GM23248 (cell line): Measurements from ENCODE around the gene NFIA. TPM values are rescaled to one million over a fixed set of nuclear protein-coding genes. Genes with fewer than 3 reads are reported as not detected.
A peak's percentile ranks its signal among the peaks of the same experiment; 100 is the strongest.

Source experiments
- DNase-seq: peaks from one replicate; pipeline ENCODE4 v3.0.0-alpha.2; 2015
- H2AFZ ChIP-seq: fragments of 200-600 bp; sonication (generic); 2 replicates; pipeline ENCODE4 v1.6.1; 2016; ENCODE audit warnings: antibody characterized with exemption
- H3F3A ChIP-seq: fragments of 200-600 bp; sonication (generic); 2 replicates; pipeline ENCODE4 v1.6.1; 2016; ENCODE audit warnings: mild to moderate bottlenecking, antibody characterized with exemption, mixed run types; ENCODE audit not compliant: insufficient read depth
- H3K27ac ChIP-seq: fragments of 200-600 bp; sonication (generic); 2 replicates; pipeline ENCODE4 v1.5.1; 2016; ENCODE audit warnings: mild to moderate bottlenecking
- H3K27me3 ChIP-seq: fragments of 200-600 bp; sonication (generic); replicated peaks from 2 replicates; pipeline ENCODE4 v1.6.1; 2016; ENCODE audit warnings: mild to moderate bottlenecking; ENCODE audit not compliant: insufficient read depth
- H3K36me3 ChIP-seq: fragments of 200-600 bp; sonication (generic); 2 replicates; pipeline ENCODE4 v1.6.1; 2016; ENCODE audit warnings: low read depth, mild to moderate bottlenecking
- H3K4me1 ChIP-seq: fragments of 200-600 bp; sonication (generic); 2 replicates; pipeline ENCODE4 v1.6.1; 2016; ENCODE audit warnings: mild to moderate bottlenecking; ENCODE audit not compliant: insufficient read depth
- H3K4me2 ChIP-seq: fragments of 200-600 bp; sonication (generic); one replicate; pipeline ENCODE4 v1.6.1; 2016; ENCODE audit warnings: mild to moderate bottlenecking; ENCODE audit not compliant: unreplicated experiment
- H3K4me3 ChIP-seq: fragments of 200-600 bp; sonication (generic); 2 replicates; pipeline ENCODE4 v1.5.1; 2016; ENCODE audit warnings: mild to moderate bottlenecking
- H3K79me2 ChIP-seq: fragments of 200-600 bp; sonication (generic); 2 replicates; pipeline ENCODE4 v1.6.1; 2016; ENCODE audit warnings: mild to moderate bottlenecking; ENCODE audit not compliant: insufficient read depth
- H3K9ac ChIP-seq: fragments of 200-600 bp; sonication (generic); 2 replicates; pipeline ENCODE4 v1.6.1; 2016; ENCODE audit warnings: mild to moderate bottlenecking
- H3K9me2 ChIP-seq: fragments of 200-600 bp; sonication (generic); 2 replicates; pipeline ENCODE4 v1.6.1; 2016; ENCODE audit warnings: mixed run types, mild to moderate bottlenecking, moderate library complexity; ENCODE audit not compliant: insufficient read depth
- H3K9me3 ChIP-seq: fragments of 200-600 bp; sonication (generic); one replicate; pipeline ENCODE4 v1.6.1; 2017; ENCODE audit warnings: low read depth
- H4K20me1 ChIP-seq: fragments of 200-600 bp; sonication (generic); 2 replicates; pipeline ENCODE4 v1.6.0; 2016; ENCODE audit not compliant: insufficient read depth
- EZH2 ChIP-seq: fragments of 200-600 bp; sonication (generic); IDR thresholded peaks from 2 replicates; pipeline ENCODE4 v1.6.1; 2018; ENCODE audit warnings: antibody characterized with exemption, mild to moderate bottlenecking; ENCODE audit not compliant: insufficient read depth, poor library complexity, severe bottlenecking
- EZH2phosphoT487 ChIP-seq: fragments of 200-600 bp; sonication (generic); IDR thresholded peaks from 2 replicates; pipeline ENCODE4 v1.6.1; 2018; ENCODE audit warnings: antibody characterized with exemption, moderate library complexity, mild to moderate bottlenecking, low read depth; ENCODE audit not compliant: insufficient read depth
- WGBS, 2 experiments: methylation state at CpG; one replicate each; pipeline ENCODE4 v1.1.6; 2015 to 2017; ENCODE audit warnings: low lambda C conversion rate in 2 of 2, low coverage in 1 of 2; ENCODE audit errors: missing lambda C conversion rate in 2 of 2; 5-methylcytosine and 5-hydroxymethylcytosine counted together
- in situ Hi-C: fragments of 300-500 bp; cut with MboI; formaldehyde crosslinking; loops from 2 replicates; pipeline ENCODE4 v1.15.0; 2020
- polyA plus RNA-seq: library from polyadenylated mRNA; unstranded; fragments of >200 nt; fragmentation: Nextera tagmentation; extraction: Ambion mirVana; gene quantifications from 2 replicates; pipeline ENCODE4 v1.2.1, GENCODE V29; 2016
- total RNA-seq: library from RNA; depleted of rRNA; stranded (reverse); fragments of >200 nt; shearing (Covaris generic); gene quantifications from 2 replicates; pipeline ENCODE4 v1.2.3, GENCODE V29; 2014

Gene NFIA
- total and polyA plus RNA-seq, 2 experiments from 2014 or later = 3.4 to 8.8 TPM

- Histone ChIP-seq H3K27ac (no peak overlapping the region), H3K4me2 (no peak overlapping the region), H3K9me2 (no peaks in the 10 kb centered on the region), H4K20me1 (no peaks in the 10 kb centered on the region), H3K9ac (no peak overlapping the region), H3K36me3 (no peaks in the 10 kb centered on the region), H3F3A (peaks cover 11% of the 10 kb centered on the region), H3K9me3 (no peaks in the 10 kb centered on the region), H3K27me3 (no peaks in the 10 kb centered on the region), H3K4me1 (peaks cover 21% of the 10 kb centered on the region), H3K79me2 (no peaks in the 10 kb centered on the region), H2AFZ (no peak overlapping the region), H3K4me3 (no peak overlapping the region)
- DNase-seq = peak; percentile 49
- in situ Hi-C loops = no loop called here
- 59 to 71% methylated on average over 3 of the region's 3 CpGs for WGBS, 2 experiments
- TF ChIP-seq EZH2 (no peak), EZH2phosphoT487 (no peak)
Measured at GRCh38 chr1:61282387-61282786, 200.0 kb downstream of the NFIA start.

- Histone ChIP-seq H3K9me2 (no peaks in the 10 kb centered on the region), H3K27me3 (no peaks in the 10 kb centered on the region), H3K4me3 (no peak overlapping the region), H3K36me3 (no peaks in the 10 kb centered on the region), H3K4me1 (peaks cover 29% of the 10 kb centered on the region), H3K9me3 (no peaks in the 10 kb centered on the region), H3K9ac (no peak overlapping the region), H4K20me1 (no peaks in the 10 kb centered on the region), H3K79me2 (no peaks in the 10 kb centered on the region), H3K4me2 (no peak overlapping the region), H3F3A (peaks cover 12% of the 10 kb centered on the region), H3K27ac (no peak overlapping the region), H2AFZ (no peak overlapping the region)
- 98 to 100% methylated on average over 3 of the region's 3 CpGs for WGBS, 2 experiments
- no peak for DNase-seq
- in situ Hi-C loops = no loop called here
- TF ChIP-seq EZH2phosphoT487 (no peak), EZH2 (no peak)
Measured at GRCh38 chr1:61284248-61284854, 202.0 kb downstream of the NFIA start.

DNA sequence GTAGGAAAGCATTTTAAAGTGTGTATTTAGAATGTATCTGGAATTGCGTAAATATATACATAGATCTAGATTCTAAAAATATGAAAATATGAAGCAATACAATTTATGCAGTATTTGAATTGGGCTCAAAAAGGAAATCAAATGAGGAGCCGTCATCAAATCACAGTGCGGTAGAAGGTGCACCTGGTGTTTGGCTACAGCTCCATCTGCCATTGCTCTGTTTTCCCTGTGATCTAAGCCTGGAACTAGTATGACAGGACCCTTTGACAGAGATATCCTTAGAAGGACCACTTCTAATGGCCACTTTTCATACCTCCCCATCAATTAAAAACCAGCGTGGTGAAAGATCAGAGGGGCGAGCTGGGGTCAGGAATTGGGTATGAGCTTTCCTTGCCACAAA, 202.6 kb downstream of the NFIA start:
- no peak overlapping the region for H3K4me3 ChIP-seq
- H3K79me2 ChIP-seq = no peaks in the 10 kb centered on the region
- H3K36me3 ChIP-seq = no peaks in the 10 kb centered on the region
- TF ChIP-seq EZH2 (no peak), EZH2phosphoT487 (no peak)
- peaks cover 12% of the 10 kb centered on the region for H3F3A ChIP-seq
- no peak for DNase-seq
- H3K9ac ChIP-seq = no peak overlapping the region
- H4K20me1 ChIP-seq = no peaks in the 10 kb centered on the region
- no peaks in the 10 kb centered on the region for H3K9me2 ChIP-seq
- no peak overlapping the region for H2AFZ ChIP-seq
- WGBS, 2 experiments = 98 to 99% methylated on average over 5 of the region's 5 CpGs
- H3K4me2 ChIP-seq = no peak overlapping the region
- in situ Hi-C loops = no loop called here
- H3K27ac ChIP-seq = no peak overlapping the region
- H3K27me3 ChIP-seq = no peaks in the 10 kb centered on the region
- no peaks in the 10 kb centered on the region for H3K9me3 ChIP-seq
- H3K4me1 ChIP-seq = peaks cover 29% of the 10 kb centered on the region

DNA sequence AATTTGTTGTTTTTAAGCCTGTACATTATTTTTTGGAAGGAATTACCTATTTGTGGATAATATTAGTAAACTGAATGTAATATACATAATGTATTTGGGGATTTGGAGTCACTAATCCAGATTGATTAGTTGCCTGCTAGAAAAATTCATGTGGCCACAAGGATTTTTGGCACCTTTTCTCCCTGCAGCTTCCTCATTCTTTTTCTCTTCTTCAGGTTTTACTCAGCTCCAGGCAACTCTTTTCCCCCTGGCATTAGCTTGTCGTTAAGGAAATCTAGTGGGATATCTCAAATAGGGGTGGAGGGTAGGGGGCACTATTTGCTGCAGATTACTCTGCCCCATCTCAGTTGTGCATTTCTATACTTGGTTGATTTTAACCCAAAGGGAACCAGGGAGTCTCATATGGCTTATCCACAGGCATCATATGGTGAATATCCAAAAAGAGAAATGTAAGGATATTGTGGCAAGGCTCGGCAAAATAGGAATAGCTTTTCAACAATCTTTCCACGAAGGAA, 203.1 kb downstream of the NFIA start:
- Histone ChIP-seq H3K4me2 (no peak overlapping the region), H4K20me1 (no peaks in the 10 kb centered on the region), H3K79me2 (no peaks in the 10 kb centered on the region), H3K9me3 (no peaks in the 10 kb centered on the region), H3F3A (peaks cover 12% of the 10 kb centered on the region), H3K9me2 (no peaks in the 10 kb centered on the region), H3K27me3 (no peaks in the 10 kb centered on the region), H3K27ac (no peak overlapping the region), H3K4me3 (no peak overlapping the region), H3K4me1 (peaks cover 29% of the 10 kb centered on the region), H2AFZ (no peak overlapping the region), H3K36me3 (no peaks in the 10 kb centered on the region), H3K9ac (no peak overlapping the region)
- in situ Hi-C loops = no loop called here
- whole genome bisulfite sequencing, 2 experiments = 55 to 59% methylated on average over 3 of the region's 3 CpGs
- DNase-seq = peak; percentile 29
- no peak for TF ChIP-seq EZH2

GRCh38 chr1:61287014-61287413, 204.7 kb downstream of the NFIA start:
- Histone ChIP-seq H3K9ac (0 out of 2 replicates have a peak overlapping the region, but pooled peaks have one; percentile 15), H3K79me2 (no peaks in the 10 kb centered on the region), H3K4me2 (peak overlapping the region; percentile 40), H3K36me3 (no peaks in the 10 kb centered on the region), H3K9me3 (no peaks in the 10 kb centered on the region), H3K9me2 (no peaks in the 10 kb centered on the region), H3K27ac (peak overlapping the region; percentile 64), H3K27me3 (no peaks in the 10 kb centered on the region), H3K4me1 (peaks cover 29% of the 10 kb centered on the region), H3K4me3 (no peak overlapping the region), H2AFZ (no peak overlapping the region), H3F3A (peaks cover 12% of the 10 kb centered on the region), H4K20me1 (no peaks in the 10 kb centered on the region)
- TF ChIP-seq EZH2 (no peak), EZH2phosphoT487 (no peak)
- in situ Hi-C loops = no loop called here
- 56 to 59% methylated on average over 2 of the region's 2 CpGs for WGBS, 2 experiments
- peak; percentile 66 for DNase-seq
